ENCODE data around the gene CDC42BPB.

CDC42BPB gene

DNA sequence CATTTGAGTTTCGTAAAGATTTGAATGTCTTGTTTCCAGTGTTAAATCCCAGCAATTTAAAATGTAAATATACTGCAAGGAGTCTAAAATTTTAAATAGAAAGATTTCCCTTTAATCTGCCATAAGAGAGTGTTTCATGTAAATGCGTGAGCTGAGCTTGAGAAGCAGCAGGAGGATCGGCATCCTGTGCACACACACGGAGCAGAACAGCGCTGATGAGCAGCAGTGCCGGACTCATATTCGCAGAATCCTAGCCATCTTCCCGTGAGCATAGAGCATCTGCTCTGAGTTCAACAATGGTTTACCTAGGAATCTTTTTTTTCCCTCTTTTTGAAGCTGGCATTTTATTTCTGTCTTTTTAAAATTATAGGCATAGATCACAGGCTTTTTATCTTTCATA is 164.7 kb downstream of the CDC42BPB start:
- no peak for DNase-seq

DNA sequence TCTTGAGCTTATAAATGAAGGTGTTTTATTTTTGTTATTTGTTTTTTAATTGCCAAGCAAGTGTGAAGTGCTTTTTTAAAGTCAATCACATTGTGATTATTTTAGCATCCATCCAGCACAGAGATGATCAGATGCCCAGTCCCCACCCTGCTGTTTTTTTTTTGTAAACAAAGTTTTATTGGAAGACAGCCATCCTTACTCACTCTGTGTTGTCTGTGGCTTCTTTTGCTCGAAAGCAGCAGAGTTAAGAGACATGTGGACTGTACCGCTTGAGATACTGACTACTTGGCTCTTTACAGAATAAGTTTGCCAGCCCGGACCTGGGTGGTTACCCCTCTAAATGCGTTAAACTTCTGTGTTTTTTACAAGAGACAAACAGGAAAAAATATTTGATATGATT is 165.8 kb downstream of the CDC42BPB start:
- no peak for DNase-seq

DNA sequence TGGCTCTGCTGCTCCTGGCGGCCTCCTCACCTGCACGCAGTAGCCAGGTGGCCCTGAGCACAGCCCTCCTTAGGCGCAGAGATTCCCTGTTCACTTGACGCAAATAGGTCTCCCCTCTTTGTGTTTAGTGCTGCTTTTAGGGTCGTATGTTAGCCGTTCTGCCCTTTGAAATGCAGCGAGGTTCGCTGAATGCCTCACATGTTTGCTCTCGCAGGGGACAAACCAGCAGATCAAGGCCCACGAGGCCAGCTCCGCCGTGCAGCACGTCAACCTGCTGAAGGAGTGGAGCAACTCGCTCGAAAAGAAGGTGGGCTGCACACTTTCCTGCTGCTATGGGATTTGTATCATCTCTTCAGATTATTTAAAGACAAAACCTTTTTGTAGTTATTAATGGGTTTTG is 166.2 kb downstream of the CDC42BPB start:
- DNase-seq: no peak

DNA sequence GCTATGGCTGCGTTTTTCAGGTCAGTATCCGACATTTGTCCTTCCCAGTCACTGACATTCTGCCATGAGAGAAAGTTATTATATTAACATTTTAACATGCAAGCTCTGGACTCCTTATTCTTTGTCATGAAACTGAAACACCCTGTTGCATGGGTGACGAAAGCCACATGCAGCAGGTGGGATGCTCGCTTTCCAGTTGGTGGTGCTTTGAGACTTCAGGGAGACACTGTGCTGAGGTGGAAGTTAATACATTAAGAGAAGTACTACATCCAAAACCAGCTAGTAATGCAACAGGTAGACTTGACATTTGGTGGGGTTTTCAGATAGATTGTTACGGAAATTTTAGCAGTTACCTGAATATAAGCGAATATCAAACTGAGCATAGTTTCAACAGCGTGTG is 167.7 kb downstream of the CDC42BPB start:
- DNase-seq: no peak

DNA sequence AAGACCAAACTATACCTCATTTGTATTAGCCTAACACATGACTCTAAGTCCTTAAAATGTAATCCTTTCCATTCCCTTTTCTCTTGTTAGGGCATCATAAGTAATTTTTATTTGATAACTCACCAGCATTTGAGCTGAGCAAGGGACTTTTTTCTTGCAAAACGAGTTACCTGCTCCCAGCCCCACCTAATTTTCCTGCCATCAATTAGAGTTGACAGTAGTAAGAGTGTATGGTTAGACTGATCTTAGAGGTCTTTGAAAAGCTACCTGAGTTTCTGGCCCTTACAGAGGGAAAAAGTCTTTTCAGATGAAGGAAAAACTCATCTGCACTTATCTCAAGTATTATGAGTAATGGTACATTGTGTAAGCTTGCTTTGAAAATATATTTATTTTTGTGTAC is 168.6 kb downstream of the CDC42BPB start:
- DNase-seq: no peak

DNA sequence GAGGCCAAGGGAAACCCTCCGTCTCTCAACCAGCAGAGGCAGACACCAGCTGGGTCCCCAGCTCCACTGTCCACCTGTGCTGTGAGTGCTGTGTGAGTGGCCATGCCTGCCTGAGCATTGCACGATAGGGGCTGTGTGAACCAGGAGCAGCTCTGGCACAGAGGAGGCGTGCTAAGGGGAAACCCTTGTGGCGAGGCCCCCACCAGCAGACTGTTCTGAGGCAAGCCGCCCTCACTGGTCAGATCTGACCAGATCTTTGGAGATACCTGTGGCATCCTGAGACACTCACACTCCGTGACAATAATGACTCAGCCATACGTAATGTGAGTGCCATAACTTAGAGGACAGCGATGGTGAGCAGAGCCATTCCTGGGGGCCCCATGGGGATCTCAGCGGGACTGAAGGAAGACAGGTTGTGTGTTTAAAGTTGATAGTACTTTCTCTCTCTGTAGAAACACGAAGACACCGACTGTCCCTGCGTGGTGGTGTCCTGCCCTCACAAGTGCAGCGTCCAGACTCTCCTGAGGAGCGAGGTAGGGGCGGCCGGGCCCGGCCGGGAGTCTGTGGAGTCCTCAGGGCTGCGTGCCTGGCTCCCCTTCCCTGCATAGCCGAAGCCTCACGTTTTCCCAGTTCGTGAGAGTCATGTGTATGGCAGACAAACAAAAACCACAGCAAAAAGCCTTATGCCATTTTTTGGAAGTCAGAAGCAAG is 171.5 kb downstream of the CDC42BPB start:
- DNase-seq: no peak

DNA sequence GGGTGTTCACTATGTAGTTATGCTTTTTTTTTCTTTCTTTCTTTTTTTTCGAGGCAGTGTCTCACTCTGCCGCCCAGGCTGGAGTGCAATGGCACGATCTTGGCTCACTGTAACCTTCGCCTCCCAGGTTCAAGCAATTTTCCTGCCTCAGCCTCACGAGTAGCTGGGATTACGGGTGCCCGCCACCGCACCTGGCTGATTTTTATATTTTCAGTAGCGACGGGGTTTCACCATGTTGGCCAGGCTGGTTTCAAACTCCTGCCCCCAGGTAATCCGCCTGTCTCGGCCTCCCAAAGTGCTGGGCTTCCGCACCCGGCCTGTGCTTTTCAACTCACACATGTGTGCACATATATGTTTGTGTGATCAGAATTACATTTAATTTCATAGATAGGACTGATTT is 173.8 kb downstream of the CDC42BPB start:
- no peak for DNase-seq

DNA sequence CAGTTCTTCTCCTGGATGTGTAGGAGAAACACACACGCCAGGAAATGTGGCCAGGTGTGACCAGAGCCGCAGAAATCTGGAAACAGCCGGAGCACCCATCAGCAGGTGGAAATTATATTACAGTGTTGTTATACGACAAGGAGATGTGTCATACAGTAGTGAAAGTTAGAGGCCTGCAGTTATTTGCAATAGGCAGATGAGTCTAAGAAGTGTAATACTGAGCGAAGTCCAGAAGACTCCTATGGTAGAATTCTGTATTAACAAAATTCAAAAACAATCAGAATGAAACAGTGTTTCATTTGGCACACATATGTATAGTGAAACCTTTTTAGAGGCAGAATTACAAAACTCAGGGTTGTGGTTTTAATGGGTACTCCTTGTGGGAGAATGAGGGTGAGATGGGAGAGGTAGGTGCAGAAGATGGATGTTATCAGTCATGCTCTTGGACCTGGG is 174.2 kb downstream of the CDC42BPB start:
- DNase-seq: no peak

All from CD4-positive, alpha-beta T cell treated with Interleukin-21 for 1 hour (primary cell).